Measurements from ENCODE around the gene SMIM41.

DNA sequence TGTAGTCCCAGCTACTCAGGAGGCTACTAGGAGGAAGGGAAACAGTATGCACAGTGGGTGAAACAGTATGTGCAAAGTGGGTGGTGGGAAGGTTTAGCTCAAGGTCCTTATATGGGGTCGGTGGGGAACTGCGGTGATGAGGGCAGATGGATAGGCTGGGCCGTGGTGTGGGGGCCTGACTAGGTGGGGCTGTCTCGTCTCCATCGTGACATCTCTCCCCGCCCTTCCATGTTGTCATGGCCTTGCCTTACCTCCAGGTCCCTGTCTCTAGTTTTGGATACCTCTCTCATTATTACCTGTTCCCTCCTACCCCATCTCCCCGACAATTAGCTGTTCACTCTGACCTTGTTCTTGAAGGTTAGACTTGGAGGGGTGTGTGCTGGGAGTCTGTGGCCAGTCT is 32.6 kb upstream of the SMIM41 start:
- TF ChIP-seq, protein P1, sequence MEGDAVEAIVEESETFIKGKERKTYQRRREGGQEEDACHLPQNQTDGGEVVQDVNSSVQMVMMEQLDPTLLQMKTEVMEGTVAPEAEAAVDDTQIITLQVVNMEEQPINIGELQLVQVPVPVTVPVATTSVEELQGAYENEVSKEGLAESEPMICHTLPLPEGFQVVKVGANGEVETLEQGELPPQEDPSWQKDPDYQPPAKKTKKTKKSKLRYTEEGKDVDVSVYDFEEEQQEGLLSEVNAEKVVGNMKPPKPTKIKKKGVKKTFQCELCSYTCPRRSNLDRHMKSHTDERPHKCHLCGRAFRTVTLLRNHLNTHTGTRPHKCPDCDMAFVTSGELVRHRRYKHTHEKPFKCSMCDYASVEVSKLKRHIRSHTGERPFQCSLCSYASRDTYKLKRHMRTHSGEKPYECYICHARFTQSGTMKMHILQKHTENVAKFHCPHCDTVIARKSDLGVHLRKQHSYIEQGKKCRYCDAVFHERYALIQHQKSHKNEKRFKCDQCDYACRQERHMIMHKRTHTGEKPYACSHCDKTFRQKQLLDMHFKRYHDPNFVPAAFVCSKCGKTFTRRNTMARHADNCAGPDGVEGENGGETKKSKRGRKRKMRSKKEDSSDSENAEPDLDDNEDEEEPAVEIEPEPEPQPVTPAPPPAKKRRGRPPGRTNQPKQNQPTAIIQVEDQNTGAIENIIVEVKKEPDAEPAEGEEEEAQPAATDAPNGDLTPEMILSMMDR (IDR thresholded peaks at IDR 0.05): no peak
- TF ChIP-seq SIN3A (IDR thresholded peaks at IDR 0.05; ENCODE audit: borderline replicate concordance, insufficient read depth, low read depth, low read length) (no peak), POLR2AphosphoS5 (IDR thresholded peaks at IDR 0.05; ENCODE audit: low read depth, low read length) (no peak)

All from Panc1 (cell line).